Naive thymus-derived CD4-positive, alpha-beta T cell (primary cell): ENCODE results near the gene SH2D2A. TPM values are rescaled to one million over a fixed set of nuclear protein-coding genes. Genes with fewer than 3 reads are reported as not detected.

Source experiments
- ATAC-seq: fragments of 150-1000 bp; cut with Tn5 transposase; 2 replicates; pipeline ENCODE4 v1.10.0; 2021; ENCODE audit warnings: mild to moderate bottlenecking, moderate library complexity
- CTCF ChIA-PET: fragments of 350-600 bp; sonication (Branson Sonifier 250); formaldehyde crosslinking; loops from one replicate; lab custom pipeline; 2021; ENCODE audit warnings: antibody characterized with exemption; lab: Charles Lee
- POLR2A ChIA-PET: fragments of 350-600 bp; sonication (Branson Sonifier 250); formaldehyde crosslinking; loops from one replicate; lab custom pipeline; 2021; ENCODE audit warnings: antibody characterized with exemption, inconsistent platforms; lab: Charles Lee
- DNase-seq, 9 donors: peaks; one replicate each; pipeline versions ENCODE4 v3.0.0 to v3.0.0-alpha.2; 2020 to 2022; ENCODE audit warnings: mixed read lengths in 1 of 9
- H3K27ac ChIP-seq: one replicate; pipeline ENCODE4 v1.7.0; 2013; ENCODE audit warnings: mild to moderate bottlenecking, low read depth, low read length, moderate library complexity
- H3K27me3 ChIP-seq, 2 donors: one replicate each; pipeline ENCODE4 v1.7.0; 2013; ENCODE audit warnings: low read length in 2 of 2, mild to moderate bottlenecking in 2 of 2, moderate library complexity in 2 of 2; ENCODE audit not compliant: control insufficient read depth in 2 of 2, insufficient read depth in 2 of 2
- H3K36me3 ChIP-seq, 3 experiments: 1 replicate in 2 of 3; 2 replicates in 1 of 3; pipeline ENCODE4 v1.7.0; 2013; ENCODE audit warnings: low read length in 3 of 3, mild to moderate bottlenecking in 3 of 3, moderate library complexity in 1 of 3; ENCODE audit not compliant: insufficient read depth in 3 of 3, control insufficient read depth in 2 of 3
- H3K4me1 ChIP-seq, 2 donors: one replicate each; pipeline ENCODE4 v1.7.0; 2013; ENCODE audit warnings: low read length in 2 of 2, mild to moderate bottlenecking in 2 of 2, moderate library complexity in 1 of 2; ENCODE audit not compliant: control insufficient read depth in 2 of 2, insufficient read depth in 2 of 2
- H3K4me3 ChIP-seq: 2 replicates; pipeline ENCODE4 v1.7.0; 2013; ENCODE audit warnings: mild to moderate bottlenecking, low read length
- H3K9me3 ChIP-seq, 3 experiments: 1 replicate in 2 of 3; 2 replicates in 1 of 3; pipeline ENCODE4 v1.7.0; 2013; ENCODE audit warnings: low read length in 3 of 3; ENCODE audit not compliant: control insufficient read depth in 2 of 3
- H3K27ac Mint-ChIP-seq, 9 donors: one replicate each; pipeline ENCODE4 v1.8.0; 2020 to 2022; ENCODE audit warnings: mixed read lengths in 9 of 9, mild to moderate bottlenecking in 8 of 9, moderate library complexity in 5 of 9, inconsistent platforms in 2 of 9
- H3K27me3 Mint-ChIP-seq, 5 donors: one replicate each; pipeline ENCODE4 v1.8.0; 2021 to 2022; ENCODE audit warnings: mixed read lengths in 5 of 5, mild to moderate bottlenecking in 1 of 5
- H3K36me3 Mint-ChIP-seq, 5 donors: one replicate each; pipeline ENCODE4 v1.8.0; 2020 to 2022; ENCODE audit warnings: mixed read lengths in 5 of 5, mild to moderate bottlenecking in 3 of 5, inconsistent platforms in 1 of 5
- H3K4me1 Mint-ChIP-seq, 7 donors: one replicate each; pipeline ENCODE4 v1.8.0; 2020 to 2022; ENCODE audit warnings: mixed read lengths in 7 of 7, mild to moderate bottlenecking in 3 of 7, inconsistent platforms in 1 of 7
- H3K4me3 Mint-ChIP-seq, 10 donors: one replicate each; pipeline ENCODE4 v1.8.0; 2020 to 2022; ENCODE audit warnings: mild to moderate bottlenecking in 10 of 10, mixed read lengths in 10 of 10, moderate library complexity in 6 of 10, inconsistent platforms in 2 of 10
- H3K9me3 Mint-ChIP-seq, 11 donors: one replicate each; pipeline ENCODE4 v1.8.0; 2020 to 2022; ENCODE audit warnings: mixed read lengths in 11 of 11, mild to moderate bottlenecking in 4 of 11, inconsistent platforms in 1 of 11, moderate library complexity in 1 of 11
- intact Hi-C, 2 donors: fragments of 100-400 bp; cut with micrococcal nuclease; formaldehyde crosslinking; loops; one replicate each; pipeline ENCODE4 v1.15.1; 2023
- polyA plus RNA-seq, 2 donors: library from polyadenylated mRNA; unstranded; fragments of 300-500 nt; fragmentation: Illumina TruSeq; gene quantifications; one replicate each; pipeline ENCODE4 v1.2.3, GENCODE V29; 2021
- total RNA-seq, 6 experiments: library from RNA in 5 of 6; stranded (reverse) in 5 of 6; gene quantifications; 1 replicate in 5 of 6; 2 replicates in 1 of 6; pipeline ENCODE4 v1.2.3 and lab custom pipeline; 2021 to 2026

Gene SH2D2A
- total and polyA plus RNA-seq, 7 experiments from 2014 or later = 12.7 to 164 (median 15.7) TPM

DNA sequence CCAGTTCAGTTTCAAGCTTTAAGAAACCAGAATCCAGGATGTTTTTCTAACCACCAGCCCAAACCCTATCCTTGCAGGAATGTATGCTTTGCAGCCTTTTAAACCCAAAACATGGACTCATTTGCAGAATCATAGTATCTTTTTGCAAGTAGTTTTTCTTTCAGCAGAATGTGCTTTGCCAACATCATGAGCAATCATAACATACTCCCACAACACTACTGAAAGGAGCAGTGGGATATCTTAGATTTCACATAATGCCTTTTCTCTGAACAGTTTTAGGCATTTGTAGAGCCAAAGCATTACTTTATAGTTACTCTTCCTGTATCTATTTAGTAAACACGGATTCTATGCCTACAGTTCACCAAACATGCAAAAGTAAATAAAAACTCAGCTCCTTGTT is 10.0 kb upstream of the SH2D2A start:
- H3K27me3 ChIP-seq = no peaks in the 10 kb centered on the region
- POLR2A ChIA-PET = no interaction called here
- no peak overlapping the region for H3K27ac ChIP-seq
- Mint-ChIP-seq H3K4me1 (peaks cover 0 to 19% (median 0%) of the 10 kb centered on the region in 7 donors), H3K36me3 (peaks cover 0 to 4% (median 0%) of the 10 kb centered on the region in 5 donors), H3K4me3 (no peak overlapping the region), H3K9me3 (no peaks in the 10 kb centered on the region), H3K27ac (no peak overlapping the region), H3K27me3 (peaks cover 0 to 7% (median 0%) of the 10 kb centered on the region in 5 donors)
- CTCF ChIA-PET = no interaction called here
- H3K36me3 ChIP-seq = no peaks in the 10 kb centered on the region
- no peaks in the 10 kb centered on the region for H3K4me1 ChIP-seq
- no peak overlapping the region for H3K4me3 ChIP-seq
- no peak for DNase-seq
- intact Hi-C loops = no loop called here
- H3K9me3 ChIP-seq = no peaks in the 10 kb centered on the region
- no peak for ATAC-seq

DNA sequence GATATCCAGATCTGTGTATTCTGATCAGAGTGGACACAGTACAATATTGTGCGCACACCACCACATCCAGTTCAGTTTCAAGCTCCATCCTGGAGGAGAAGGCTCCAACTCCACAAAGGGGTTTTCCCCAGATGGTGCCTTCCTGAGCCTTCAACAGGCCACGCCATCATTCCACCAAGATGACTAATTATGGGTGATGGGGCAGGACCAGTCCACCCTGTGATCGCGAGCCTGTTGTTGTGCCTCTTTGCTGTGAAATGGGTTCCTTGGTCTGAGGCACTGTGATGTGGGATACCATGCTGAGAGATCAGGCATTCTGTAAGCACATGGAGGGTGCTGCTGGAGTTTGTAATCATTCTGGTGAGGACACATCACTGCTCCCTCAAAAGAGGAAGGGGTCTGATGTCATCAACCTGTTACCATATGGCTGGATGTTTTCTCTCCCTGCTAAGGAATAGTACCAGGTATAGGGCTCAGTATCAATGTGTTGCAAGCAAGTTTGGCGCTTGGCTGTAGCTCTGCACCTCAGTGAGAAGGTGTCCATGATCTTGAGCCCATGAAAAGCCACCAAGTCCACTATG is 6.7 kb upstream of the SH2D2A start:
- peaks cover 0 to 6% (median 0%) of the 10 kb centered on the region in 5 donors for H3K36me3 Mint-ChIP-seq
- POLR2A ChIA-PET = no interaction called here
- no peak overlapping the region for H3K4me3 Mint-ChIP-seq
- ATAC-seq = no peak
- peak overlapping the region in 1 of 9 donors; percentile 25 for H3K27ac Mint-ChIP-seq
- H3K9me3 ChIP-seq = no peaks in the 10 kb centered on the region
- peaks cover 0 to 3% (median 0%) of the 10 kb centered on the region in 11 donors for H3K9me3 Mint-ChIP-seq
- no peaks in the 10 kb centered on the region for H3K36me3 ChIP-seq
- DNase-seq = no peak
- intact Hi-C loops = no loop called here
- CTCF ChIA-PET = interaction anchor here (0.7 to 2.0 kb wide), 2 partner anchors 9 kb away, joined by 3 to 5 read pairs; no protein-coding TSS in a partner anchor
- H3K27ac ChIP-seq = no peak overlapping the region
- no peak overlapping the region for H3K4me3 ChIP-seq
- no peaks in the 10 kb centered on the region for H3K27me3 ChIP-seq
- peaks cover 0 to 30% (median 0%) of the 10 kb centered on the region in 7 donors for H3K4me1 Mint-ChIP-seq
- H3K4me1 ChIP-seq = peaks cover 0 to 2% of the 10 kb centered on the region in 2 donors
- H3K27me3 Mint-ChIP-seq = no peaks in the 10 kb centered on the region

DNA sequence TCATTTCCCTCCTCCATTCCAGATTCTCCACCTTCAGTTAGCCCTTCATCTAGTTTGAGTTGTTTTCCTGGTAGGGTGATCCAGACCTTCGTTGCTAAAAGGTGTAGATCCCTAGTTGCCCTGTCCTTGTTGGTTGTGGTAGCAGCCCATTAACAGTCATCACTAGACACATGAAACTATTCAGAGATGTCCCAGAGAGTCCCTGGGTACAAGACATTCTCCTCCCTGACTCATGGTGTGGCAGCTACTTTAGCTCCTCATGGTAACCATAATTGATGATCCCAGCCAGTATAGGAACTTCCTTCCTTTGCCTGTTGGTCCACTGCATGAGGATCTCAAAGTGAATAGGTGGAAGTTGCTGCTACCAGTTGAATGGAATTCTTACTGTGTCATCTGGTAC is 6.0 kb upstream of the SH2D2A start:
- intact Hi-C loops = no loop called here
- Mint-ChIP-seq H3K4me1 (peaks cover 0 to 34% (median 0%) of the 10 kb centered on the region in 7 donors), H3K36me3 (peaks cover 0 to 8% (median 0%) of the 10 kb centered on the region in 5 donors), H3K27me3 (no peaks in the 10 kb centered on the region), H3K4me3 (no peak overlapping the region), H3K27ac (peak overlapping the region in 2 of 9 donors; percentile 67 to 84), H3K9me3 (peaks cover 0 to 3% (median 0%) of the 10 kb centered on the region in 11 donors)
- ChIA-PET CTCF (interaction anchor here (0.7 to 1.4 kb wide), 3 partner anchors 9 to 97 kb away, joined by 3 to 4 read pairs (median 3); no protein-coding TSS in a partner anchor), POLR2A (no interaction called here)
- H3K27me3 ChIP-seq = no peaks in the 10 kb centered on the region
- no peak overlapping the region for H3K4me3 ChIP-seq
- ATAC-seq (no peak), DNase-seq (no peak)
- H3K27ac ChIP-seq = no peak overlapping the region
- no peaks in the 10 kb centered on the region for H3K36me3 ChIP-seq
- no peaks in the 10 kb centered on the region for H3K9me3 ChIP-seq
- peaks cover 0 to 8% of the 10 kb centered on the region in 2 donors for H3K4me1 ChIP-seq

DNA sequence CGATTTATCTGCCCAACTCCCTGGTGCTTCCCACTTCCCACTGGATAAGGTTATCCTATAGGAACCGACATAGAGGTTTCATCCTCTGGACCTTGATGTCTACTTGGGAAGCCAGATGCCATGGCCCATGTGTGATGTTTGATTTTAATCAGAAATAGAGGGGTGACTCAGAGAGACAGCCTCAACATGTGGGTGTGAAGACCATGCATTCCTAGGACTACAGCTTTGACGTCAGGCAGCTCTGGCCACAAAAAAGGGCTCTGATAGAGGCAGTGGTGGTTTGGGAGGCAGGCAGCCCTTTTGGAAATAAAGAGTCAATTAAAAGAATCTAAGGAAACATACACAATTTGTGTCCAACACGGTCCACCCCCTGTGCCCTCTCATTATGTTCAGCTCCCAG is 5.2 kb upstream of the SH2D2A start:
- no peaks in the 10 kb centered on the region for H3K36me3 ChIP-seq
- DNase-seq = peak in 1 of 9 donors; percentile 59
- H3K27me3 Mint-ChIP-seq = no peaks in the 10 kb centered on the region
- intact Hi-C loops = no loop called here
- no peak for ATAC-seq
- no peaks in the 10 kb centered on the region for H3K27me3 ChIP-seq
- H3K4me1 Mint-ChIP-seq = peaks cover 3 to 38% (median 5%) of the 10 kb centered on the region in 7 donors
- no peak overlapping the region for H3K4me3 Mint-ChIP-seq
- peaks cover 0 to 3% (median 0%) of the 10 kb centered on the region in 11 donors for H3K9me3 Mint-ChIP-seq
- H3K36me3 Mint-ChIP-seq = peaks cover 0 to 8% (median 0%) of the 10 kb centered on the region in 5 donors
- peaks cover 4 to 15% of the 10 kb centered on the region in 2 donors for H3K4me1 ChIP-seq
- ChIA-PET POLR2A (interaction anchor here (1.2 kb wide), 1 partner anchor 26 kb away, joined by 3 read pairs; no protein-coding TSS in a partner anchor), CTCF (interaction anchor here (0.5 to 1.4 kb wide), 4 partner anchors 17 to 223 kb away, joined by 3 to 8 read pairs (median 4); no protein-coding TSS in a partner anchor)
- H3K27ac Mint-ChIP-seq = peak overlapping the region in 1 of 9 donors; percentile 68
- no peak overlapping the region for H3K4me3 ChIP-seq
- no peak overlapping the region for H3K27ac ChIP-seq
- no peaks in the 10 kb centered on the region for H3K9me3 ChIP-seq

DNA sequence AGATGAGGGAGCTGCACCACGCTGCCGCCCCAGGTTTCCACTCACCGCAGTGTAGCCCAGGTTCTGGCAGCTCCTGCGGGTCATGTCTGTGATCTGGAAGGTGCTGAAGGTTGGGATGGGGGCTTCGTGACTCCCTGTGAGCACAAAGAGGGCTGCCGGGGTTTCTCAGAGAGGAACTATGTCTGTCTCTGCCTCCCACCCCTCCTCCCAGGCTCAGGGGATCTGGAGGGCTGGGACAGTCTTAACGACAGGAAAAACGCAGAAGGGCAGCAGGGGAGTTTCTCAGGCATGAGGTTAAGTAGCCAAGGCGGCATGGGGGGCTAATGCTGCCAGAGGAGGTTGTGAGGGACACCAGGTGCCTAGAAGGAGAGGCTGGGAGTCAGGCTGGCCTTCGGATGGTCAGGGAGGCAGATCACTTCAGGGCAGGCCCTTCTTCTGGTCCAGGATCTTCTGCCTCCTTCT is 656 bp downstream of the SH2D2A start:
- peak in 2 of 9 donors; percentile 16 to 32 for DNase-seq
- H3K27ac Mint-ChIP-seq = peak overlapping the region; percentile 97 to 100 (median 99)
- peaks cover 0 to 6% (median 0%) of the 10 kb centered on the region in 11 donors for H3K9me3 Mint-ChIP-seq
- ChIA-PET CTCF (interaction anchor here (1.0 kb wide), 1 partner anchor 22 kb away, joined by 3 read pairs; no protein-coding TSS in a partner anchor), POLR2A (interaction anchor here (1.5 to 1.6 kb wide), 2 partner anchors 13 to 22 kb away, joined by 3 to 6 read pairs; no protein-coding TSS in a partner anchor)
- H3K4me3 Mint-ChIP-seq = peak overlapping the region; percentile 82 to 97 (median 84)
- Histone ChIP-seq H3K27ac (peak overlapping the region; percentile 98), H3K27me3 (no peaks in the 10 kb centered on the region), H3K36me3 (peaks cover 0 to 11% (median 10%) of the 10 kb centered on the region in 3 experiments), H3K9me3 (no peaks in the 10 kb centered on the region), H3K4me3 (peak overlapping the region; percentile 83), H3K4me1 (peaks cover 33 to 59% of the 10 kb centered on the region in 2 donors)
- peaks cover 0 to 51% (median 15%) of the 10 kb centered on the region in 5 donors for H3K36me3 Mint-ChIP-seq
- ATAC-seq = no peak
- no peaks in the 10 kb centered on the region for H3K27me3 Mint-ChIP-seq
- peaks cover 43 to 70% (median 58%) of the 10 kb centered on the region in 7 donors for H3K4me1 Mint-ChIP-seq
- intact Hi-C loops = loop anchor here (1.0 to 5.0 kb wide), 14 partner anchors 9 to 477 kb away; partner anchors contain the start of genes ISG20L2 (in 2 of the 2), METTL25B (in 2 of the 2), MRPL24 (in 2 of the 2) and NTRK1 (in 2 of the 2)

DNA sequence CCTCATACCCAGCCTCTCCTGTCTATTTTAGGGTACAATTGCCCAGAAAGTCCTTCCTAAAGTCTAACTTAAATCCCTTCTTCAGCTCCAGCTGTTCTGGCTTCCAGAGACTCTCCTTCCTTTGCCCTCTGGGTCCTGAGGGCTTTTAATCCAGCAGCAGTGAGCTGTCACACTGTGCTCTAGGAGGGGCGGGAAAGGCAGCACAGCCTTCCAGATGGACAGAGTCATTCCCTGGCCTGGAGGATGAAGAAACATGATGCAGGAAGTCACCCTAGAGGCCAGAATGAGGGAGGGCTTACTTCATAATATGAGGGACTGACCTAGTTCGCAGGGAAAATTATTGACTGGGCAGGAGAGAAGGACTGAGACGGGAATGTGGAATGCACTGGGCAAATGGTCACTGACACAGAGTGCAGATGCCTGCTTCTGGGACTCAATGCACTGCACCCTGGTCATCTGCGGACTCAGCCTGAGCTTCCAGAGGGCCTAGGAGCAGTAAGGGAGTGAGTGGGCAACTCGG is 1.3 kb downstream of the SH2D2A start:
- Mint-ChIP-seq H3K4me3 (peak overlapping the region; percentile 82 to 97 (median 84)), H3K27ac (peak overlapping the region; percentile 97 to 100 (median 99)), H3K36me3 (peaks cover 0 to 53% (median 15%) of the 10 kb centered on the region in 5 donors), H3K27me3 (no peaks in the 10 kb centered on the region), H3K9me3 (peaks cover 0 to 6% (median 0%) of the 10 kb centered on the region in 11 donors), H3K4me1 (peaks cover 45 to 72% (median 59%) of the 10 kb centered on the region in 7 donors)
- Histone ChIP-seq H3K27me3 (no peaks in the 10 kb centered on the region), H3K4me1 (peaks cover 33 to 59% of the 10 kb centered on the region in 2 donors), H3K36me3 (peaks cover 0 to 14% (median 11%) of the 10 kb centered on the region in 3 experiments), H3K27ac (peak overlapping the region; percentile 98), H3K4me3 (peak overlapping the region; percentile 83), H3K9me3 (no peaks in the 10 kb centered on the region)
- POLR2A ChIA-PET = interaction anchor here (1.1 to 1.5 kb wide), 2 partner anchors 15 to 22 kb away, joined by 3 read pairs; no protein-coding TSS in a partner anchor
- CTCF ChIA-PET = interaction anchor here (1.0 to 3.4 kb wide), 2 partner anchors 22 to 45 kb away, joined by 3 to 12 read pairs; partner anchors contain the start of gene NTRK1
- ATAC-seq (no peak), DNase-seq (no peak)
- intact Hi-C loops = loop anchor here in 1 of 2 donors (2.0 to 5.0 kb wide), 2 partner anchors 23 to 322 kb away; partner anchors contain the start of gene ETV3
